GM23338 (cell line): ENCODE measurements around the gene SLC20A1. TPM values are rescaled to one million over a fixed set of nuclear protein-coding genes. Genes with fewer than 3 reads are reported as not detected.

Source experiments
- ATAC-seq: fragments of 200-7000 bp; cut with Tn5 transposase; 3 replicates; pipeline ENCODE4 v1.9.1; 2020
- DNase-seq: peaks from one replicate; pipeline ENCODE4 v3.0.0-alpha.2; 2015; ENCODE audit warnings: low spot score
- H2AFZ ChIP-seq: fragments of 200-600 bp; sonication (generic); 2 replicates; pipeline ENCODE4 v1.8.0; 2016; ENCODE audit warnings: antibody characterized with exemption, mild to moderate bottlenecking, moderate library complexity
- H3F3A ChIP-seq: fragments of 200-600 bp; sonication (generic); replicated peaks from 2 replicates; pipeline ENCODE4 v1.8.0; 2017; ENCODE audit warnings: antibody characterized with exemption, mixed run types, low read depth
- H3K27ac ChIP-seq: fragments of 200-600 bp; sonication (generic); 2 replicates; pipeline ENCODE4 v1.6.1; 2016; ENCODE audit warnings: low read depth
- H3K27me3 ChIP-seq: fragments of 200-600 bp; sonication (generic); 2 replicates; pipeline ENCODE4 v1.8.0; 2016; ENCODE audit warnings: mild to moderate bottlenecking, mixed run types, moderate library complexity; ENCODE audit not compliant: insufficient read depth
- H3K36me3 ChIP-seq: fragments of 200-600 bp; sonication (generic); 2 replicates; pipeline ENCODE4 v1.8.0; 2016; ENCODE audit warnings: mild to moderate bottlenecking; ENCODE audit not compliant: insufficient read depth
- H3K4me1 ChIP-seq: fragments of 200-600 bp; sonication (generic); 2 replicates; pipeline ENCODE4 v1.8.0; 2016; ENCODE audit warnings: mild to moderate bottlenecking, moderate library complexity; ENCODE audit not compliant: insufficient read depth
- H3K4me2 ChIP-seq: fragments of 200-600 bp; sonication (generic); 2 replicates; pipeline ENCODE4 v1.7.1; 2017; ENCODE audit warnings: mixed run types
- H3K4me3 ChIP-seq: fragments of 200-600 bp; sonication (generic); 2 replicates; pipeline ENCODE4 v1.6.1; 2016; ENCODE audit warnings: mixed run types
- H3K79me2 ChIP-seq: fragments of 200-600 bp; sonication (generic); replicated peaks from 2 replicates; pipeline ENCODE4 v1.8.0; 2017; ENCODE audit warnings: mild to moderate bottlenecking; ENCODE audit not compliant: insufficient read depth
- H3K9me2 ChIP-seq: fragments of 200-600 bp; sonication (generic); 2 replicates; pipeline ENCODE4 v1.8.0; 2017; ENCODE audit not compliant: insufficient read depth
- H4K20me1 ChIP-seq: fragments of 200-600 bp; sonication (generic); replicated peaks from 2 replicates; pipeline ENCODE4 v1.8.0; 2017; ENCODE audit warnings: mild to moderate bottlenecking; ENCODE audit not compliant: insufficient read depth
- H3K27ac Mint-ChIP-seq: 2 replicates; pipeline ENCODE4 v1.8.0; 2020; ENCODE audit warnings: inconsistent platforms, mild to moderate bottlenecking, moderate library complexity, mixed read lengths
- H3K27me3 Mint-ChIP-seq: 3 replicates; pipeline ENCODE4 v1.8.0; 2022; ENCODE audit warnings: low read depth, mild to moderate bottlenecking, moderate library complexity, mixed read lengths, inconsistent platforms; ENCODE audit not compliant: insufficient read depth, poor library complexity
- H3K36me3 Mint-ChIP-seq: 3 replicates; pipeline ENCODE4 v1.8.0; 2021; ENCODE audit warnings: low read depth, mild to moderate bottlenecking, inconsistent platforms, moderate library complexity, mixed read lengths
- H3K4me1 Mint-ChIP-seq: 3 replicates; pipeline ENCODE4 v1.8.0; 2020; ENCODE audit warnings: mild to moderate bottlenecking, inconsistent platforms, mixed read lengths
- H3K4me3 Mint-ChIP-seq: 3 replicates; pipeline ENCODE4 v1.8.0; 2021; ENCODE audit warnings: moderate library complexity, mild to moderate bottlenecking, inconsistent platforms, mixed read lengths
- H3K9me3 Mint-ChIP-seq: 3 replicates; pipeline ENCODE4 v1.8.0; 2020; ENCODE audit warnings: moderate library complexity, mild to moderate bottlenecking, inconsistent platforms, mixed read lengths
- CREB1 ChIP-seq: fragments of 250-450 bp; sonication (Bioruptor Pico); IDR thresholded peaks from 2 replicates; pipeline ENCODE4 v1.5.0; 2020; ENCODE audit warnings: low read depth, mild to moderate bottlenecking, moderate library complexity
- CTCF ChIP-seq, 2 experiments: fragments of 200-600 bp in 1 of 2; sonication (generic) in 1 of 2; conservative IDR thresholded peaks; 2 replicates each; pipeline versions ENCODE4 v1.5.1 to v1.6.1; 2016 to 2017; ENCODE audit warnings: antibody characterized with exemption in 2 of 2, low read depth in 2 of 2, mild to moderate bottlenecking in 2 of 2, moderate library complexity in 1 of 2
- ETS1 ChIP-seq: IDR thresholded peaks from 2 replicates; pipeline ENCODE4 v1.6.1; 2016; ENCODE audit warnings: antibody characterized with exemption
- JUNB ChIP-seq: IDR thresholded peaks from one replicate; pipeline ENCODE4 v1.6.1; 2016; ENCODE audit warnings: antibody characterized with exemption; ENCODE audit not compliant: unreplicated experiment
- NANOG ChIP-seq: IDR thresholded peaks from 2 replicates; pipeline ENCODE4 v1.6.1; 2016; ENCODE audit warnings: antibody characterized with exemption, borderline replicate concordance
- POLR2AphosphoS5 ChIP-seq: IDR thresholded peaks from 2 replicates; pipeline ENCODE4 v1.6.1; 2016; ENCODE audit warnings: antibody characterized with exemption, low read depth
- REST ChIP-seq: IDR thresholded peaks from one replicate; pipeline ENCODE4 v1.6.1; 2018; ENCODE audit warnings: antibody characterized with exemption; ENCODE audit not compliant: unreplicated experiment
- STAT1 ChIP-seq: IDR thresholded peaks from one replicate; pipeline ENCODE4 v1.6.1; 2016; ENCODE audit warnings: antibody characterized with exemption; ENCODE audit not compliant: unreplicated experiment
- ZNF331 ChIP-seq: fragments of 250-450 bp; sonication (Bioruptor Pico); IDR thresholded peaks from 2 replicates; pipeline ENCODE4 v1.5.0; 2020; ENCODE audit warnings: low read depth, mild to moderate bottlenecking, moderate library complexity
- ZNF462 ChIP-seq: fragments of 250-450 bp; sonication (Bioruptor Pico); IDR thresholded peaks from 2 replicates; pipeline ENCODE4 v1.5.0; 2020; ENCODE audit warnings: mild to moderate bottlenecking, moderate library complexity
- polyA plus RNA-seq: library from polyadenylated mRNA; unstranded; fragments of >200 nt; fragmentation: Nextera tagmentation; extraction: Ambion mirVana; gene quantifications from 2 replicates; pipeline ENCODE4 v1.2.1, GENCODE V29; 2016
- total RNA-seq: library from RNA; depleted of rRNA; stranded (reverse); fragments of >200 nt; shearing (Covaris generic); gene quantifications from 2 replicates; pipeline ENCODE4 v1.2.3, GENCODE V29; 2014

Gene SLC20A1
- total and polyA plus RNA-seq, 2 experiments from 2014 or later = 52.9 to 84.3 TPM

GRCh38 chr2:112680666-112681101 is 34.9 kb downstream of the SLC20A1 start:
- no peak for DNase-seq
- ATAC-seq = no peak

More at GRCh38 chr2:112680666-112681101, 34.9 kb downstream of the SLC20A1 start:
- Mint-ChIP-seq H3K4me3 (no peak overlapping the region), H3K9me3 (no peaks in the 10 kb centered on the region), H3K27ac (no peak overlapping the region), H3K4me1 (no peaks in the 10 kb centered on the region; the same call in 1 of the 3 replicates), H3K36me3 (no peaks in the 10 kb centered on the region), H3K27me3 (peaks cover 2% of the 10 kb centered on the region)
- H3K4me2 ChIP-seq = no peak overlapping the region
- H3K4me3 ChIP-seq = no peak overlapping the region
- no peaks in the 10 kb centered on the region for H3K9me2 ChIP-seq
- H3K79me2 ChIP-seq = no peaks in the 10 kb centered on the region
- no peaks in the 10 kb centered on the region for H3K36me3 ChIP-seq
- no peaks in the 10 kb centered on the region for H3K4me1 ChIP-seq
- TF ChIP-seq REST = no peak
- no peak for TF ChIP-seq ZNF462 (CRISPR knock-in tag)
- TF ChIP-seq ETS1 = no peak
- no peak for TF ChIP-seq NANOG
- no peak for TF ChIP-seq CTCF (conservative IDR thresholded peaks at IDR 0.05; ENCODE audit: low read depth in 2 of 2)
- no peak for TF ChIP-seq CREB1
- no peak for TF ChIP-seq POLR2AphosphoS5
- no peak for TF ChIP-seq ZNF331 (CRISPR knock-in tag)
- TF ChIP-seq STAT1 = no peak
- no peak for TF ChIP-seq JUNB
- H3K27ac ChIP-seq = no peak overlapping the region
- peak overlapping the region; percentile 72; the same call in 1 of the 2 replicates for H2AFZ ChIP-seq
- no peaks in the 10 kb centered on the region for H4K20me1 ChIP-seq
- H3K27me3 ChIP-seq = no peaks in the 10 kb centered on the region
- no peaks in the 10 kb centered on the region for H3F3A ChIP-seq
